Hair follicular keratinocyte (primary cell): ENCODE results near the gene ZNF540. TPM values are rescaled to one million over a fixed set of nuclear protein-coding genes. Genes with fewer than 3 reads are reported as not detected.

Experiments used
- total RNA-seq: library from RNA; depleted of rRNA; stranded (reverse); fragments of >200 nt; gene quantifications from 2 replicates; pipeline ENCODE4 v1.2.3, GENCODE V29; 2015

ZNF540 gene
- 0.08 TPM in 1 of 2 replicates, not detected in the other for total RNA-seq

DNA sequence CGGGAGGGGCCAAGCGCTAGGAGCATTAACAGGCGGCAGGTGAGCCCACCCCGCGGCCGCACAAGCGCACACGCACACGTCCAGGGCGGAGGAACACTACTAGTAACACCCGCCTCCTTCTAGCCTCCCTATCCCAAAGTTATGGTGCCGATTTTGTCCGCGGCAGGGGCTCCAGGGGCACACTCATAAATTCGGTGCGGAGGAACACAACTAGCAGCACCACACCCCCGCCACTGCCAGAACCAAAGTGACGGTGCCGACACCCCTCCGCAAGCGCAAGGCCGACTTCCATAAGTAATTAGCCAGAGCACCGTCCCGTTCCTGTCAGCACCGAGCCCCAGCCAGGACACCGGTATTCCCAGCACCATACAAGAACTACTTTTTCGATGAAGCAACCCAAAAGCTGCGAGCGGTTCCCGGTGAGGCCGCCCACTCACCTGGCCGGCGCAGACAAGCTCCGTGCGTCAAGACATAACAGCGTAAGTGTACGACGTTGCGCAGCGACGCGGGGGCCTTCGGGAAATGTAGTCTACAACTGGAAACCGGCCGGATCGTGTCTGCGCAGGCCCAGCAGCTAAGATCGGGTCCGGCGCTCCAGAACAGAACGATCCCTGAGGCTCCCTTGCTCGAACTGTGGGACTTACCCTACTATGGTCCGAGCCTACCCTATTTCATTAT is at the start of gene ZNF540, which contains the start of gene ZNF571:
ZNF540 (plus strand) TSS at position 573 of the 678 bp plus-strand sequence. CDS start 3,572 bp downstream, outside the sequence.
ZNF571 (minus strand) TSS at position 489 of the 678 bp plus-strand sequence. CDS start 8,116 bp downstream, outside the sequence.

DNA sequence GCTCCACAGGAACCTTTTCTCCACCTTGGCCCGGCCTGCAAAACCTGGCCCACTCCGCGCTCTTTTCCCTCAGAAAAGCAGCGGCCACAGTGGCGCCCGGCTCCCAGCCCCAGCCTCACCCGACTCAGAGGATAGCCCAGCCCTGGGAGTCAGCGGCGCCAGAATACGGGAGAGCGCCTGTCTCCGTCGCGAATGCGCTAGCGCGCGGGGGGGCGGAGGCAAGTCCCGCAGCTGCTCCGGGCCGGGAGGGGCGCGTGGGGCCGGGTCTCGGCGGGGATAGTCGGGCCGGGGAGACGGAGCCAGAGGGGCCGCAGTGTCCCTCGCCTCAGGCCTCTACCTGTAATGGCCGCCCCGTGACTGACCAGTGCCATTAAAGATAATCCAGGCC is 60.6 kb downstream of the ZNF540 start, which contains the start of gene ZFP30:
ZFP30 (minus strand) TSS at position 165 of the 388 bp plus-strand sequence. CDS start 7,643 bp downstream, outside the sequence.

Other genes with a start within 250 kb of the ZNF540 start
- 1.2 and 1.6 TPM in 2 replicates for gene ZNF527, start 223.8 kb upstream of the ZNF540 start, total RNA-seq
- gene ZNF569, start 127.4 kb upstream of the ZNF540 start, total RNA-seq = 2.4 and 4.8 TPM in 2 replicates
- 2.8 and 5.2 TPM in 2 replicates for gene ZNF570, start 125.5 kb upstream of the ZNF540 start, total RNA-seq
- 1.2 and 1.9 TPM in 2 replicates for gene ZNF793, start 87.9 kb upstream of the ZNF540 start, total RNA-seq
- 0.95 and 1.8 TPM in 2 replicates for gene ZNF571, start 84 bp upstream of the ZNF540 start, total RNA-seq
- gene ZFP30, start 60.6 kb downstream of the ZNF540 start, total RNA-seq = 4.9 and 7.2 TPM in 2 replicates
- gene ZNF607, start 124.9 kb downstream of the ZNF540 start, total RNA-seq = 1.9 and 6.1 TPM in 2 replicates
- 1.1 and 1.8 TPM in 2 replicates for gene ZNF573, start 184.7 kb downstream of the ZNF540 start, total RNA-seq